DOHH2 (cell line): ENCODE measurements around the gene CPNE5.

Experiments
- H3F3A ChIP-seq: fragments of 200-600 bp; sonication (generic), shearing (Covaris generic); 2 replicates; pipeline ENCODE4 v1.6.0; 2016; ENCODE audit warnings: antibody characterized with exemption, mild to moderate bottlenecking; ENCODE audit not compliant: control insufficient read depth, insufficient read depth
- H3K27ac ChIP-seq: fragments of 200-600 bp; sonication (generic); 2 replicates; pipeline ENCODE4 v1.5.1; 2014; ENCODE audit warnings: low read depth, mild to moderate bottlenecking, low read length, moderate library complexity
- H3K27me3 ChIP-seq: fragments of 200-600 bp; sonication (generic); 2 replicates; pipeline ENCODE4 v1.6.1; 2014; ENCODE audit warnings: mild to moderate bottlenecking, low read length, mixed read lengths; ENCODE audit not compliant: control insufficient read depth
- H3K36me3 ChIP-seq: fragments of 200-600 bp; sonication (generic); 2 replicates; pipeline ENCODE4 v1.6.1; 2014; ENCODE audit warnings: mild to moderate bottlenecking, low read length, moderate library complexity, mixed read lengths; ENCODE audit not compliant: control insufficient read depth
- H3K4me1 ChIP-seq: fragments of 200-600 bp; sonication (generic); 2 replicates; pipeline ENCODE4 v1.6.1; 2014; ENCODE audit warnings: mild to moderate bottlenecking, low read length, mixed read lengths; ENCODE audit not compliant: control insufficient read depth
- H3K4me2 ChIP-seq: fragments of 200-600 bp; sonication (generic); 2 replicates; pipeline ENCODE4 v1.6.0; 2014; ENCODE audit warnings: mild to moderate bottlenecking, low read length, moderate library complexity
- H3K4me3 ChIP-seq: fragments of 200-600 bp; sonication (generic); 2 replicates; pipeline ENCODE4 v1.5.1; 2014; ENCODE audit warnings: mild to moderate bottlenecking, low read length, mixed read lengths
- H3K79me2 ChIP-seq: fragments of 200-600 bp; sonication (generic); 2 replicates; pipeline ENCODE4 v1.6.1; 2014; ENCODE audit warnings: mild to moderate bottlenecking, low read length, mixed read lengths; ENCODE audit not compliant: control insufficient read depth
- H3K9me2 ChIP-seq: fragments of 200-600 bp; sonication (generic); replicated peaks from 2 replicates; pipeline ENCODE4 v1.6.1; 2014; ENCODE audit warnings: mild to moderate bottlenecking, low read length, mixed read lengths; ENCODE audit not compliant: control insufficient read depth
- H3K9me3 ChIP-seq: fragments of 200-600 bp; sonication (generic); 2 replicates; pipeline ENCODE4 v1.6.1; 2014; ENCODE audit warnings: antibody characterized with exemption, low read length, mixed read lengths; ENCODE audit not compliant: control insufficient read depth, insufficient read depth
- H4K20me1 ChIP-seq: fragments of 200-600 bp; sonication (generic); 2 replicates; pipeline ENCODE4 v1.6.0; 2014; ENCODE audit warnings: low read depth, mild to moderate bottlenecking, antibody characterized with exemption, low read length, moderate library complexity; ENCODE audit not compliant: control insufficient read depth, insufficient read depth
- CTCF ChIP-seq: fragments of 200-600 bp; sonication (generic); IDR thresholded peaks from one replicate; pipeline ENCODE4 v1.5.1; 2014; ENCODE audit warnings: antibody characterized with exemption, mild to moderate bottlenecking, low read depth, low read length; ENCODE audit not compliant: poor library complexity, severe bottlenecking
- EZH2phosphoT487 ChIP-seq: fragments of 200-600 bp; sonication (generic); IDR thresholded peaks from 2 replicates; pipeline ENCODE4 v1.6.1; 2017; ENCODE audit warnings: borderline replicate concordance, mild to moderate bottlenecking, antibody characterized with exemption, low read length, moderate library complexity, mixed read lengths

CPNE5 gene

GRCh38 chr6:36843170-36843569, 3.9 kb upstream of the CPNE5 start:
- no peaks in the 10 kb centered on the region for H3F3A ChIP-seq
- peaks cover 29% of the 10 kb centered on the region for H3K27me3 ChIP-seq

GRCh38 chr6:36841756-36842155, 2.5 kb upstream of the CPNE5 start:
- Histone ChIP-seq H4K20me1 (no peaks in the 10 kb centered on the region), H3K4me3 (no peak overlapping the region), H3K9me3 (no peaks in the 10 kb centered on the region), H3K27ac (no peak overlapping the region), H3F3A (no peaks in the 10 kb centered on the region), H3K79me2 (no peaks in the 10 kb centered on the region), H3K4me2 (no peak overlapping the region), H3K36me3 (no peaks in the 10 kb centered on the region), H3K9me2 (no peaks in the 10 kb centered on the region), H3K4me1 (peaks cover 4% of the 10 kb centered on the region; the same call in 1 of the 2 replicates), H3K27me3 (peaks cover 41% of the 10 kb centered on the region)
- TF ChIP-seq EZH2phosphoT487: no peak

More at GRCh38 chr6:36843170-36843569, 3.9 kb upstream of the CPNE5 start:
- Histone ChIP-seq H3K79me2 (no peaks in the 10 kb centered on the region), H3K27ac (no peak overlapping the region), H3K36me3 (no peaks in the 10 kb centered on the region), H3K4me3 (no peak overlapping the region), H3K9me2 (no peaks in the 10 kb centered on the region), H4K20me1 (no peaks in the 10 kb centered on the region), H3K4me1 (peaks cover 4% of the 10 kb centered on the region; the same call in 1 of the 2 replicates), H3K9me3 (no peaks in the 10 kb centered on the region), H3K4me2 (no peak overlapping the region)
- TF ChIP-seq CTCF: no peak
- TF ChIP-seq EZH2phosphoT487: no peak

DNA sequence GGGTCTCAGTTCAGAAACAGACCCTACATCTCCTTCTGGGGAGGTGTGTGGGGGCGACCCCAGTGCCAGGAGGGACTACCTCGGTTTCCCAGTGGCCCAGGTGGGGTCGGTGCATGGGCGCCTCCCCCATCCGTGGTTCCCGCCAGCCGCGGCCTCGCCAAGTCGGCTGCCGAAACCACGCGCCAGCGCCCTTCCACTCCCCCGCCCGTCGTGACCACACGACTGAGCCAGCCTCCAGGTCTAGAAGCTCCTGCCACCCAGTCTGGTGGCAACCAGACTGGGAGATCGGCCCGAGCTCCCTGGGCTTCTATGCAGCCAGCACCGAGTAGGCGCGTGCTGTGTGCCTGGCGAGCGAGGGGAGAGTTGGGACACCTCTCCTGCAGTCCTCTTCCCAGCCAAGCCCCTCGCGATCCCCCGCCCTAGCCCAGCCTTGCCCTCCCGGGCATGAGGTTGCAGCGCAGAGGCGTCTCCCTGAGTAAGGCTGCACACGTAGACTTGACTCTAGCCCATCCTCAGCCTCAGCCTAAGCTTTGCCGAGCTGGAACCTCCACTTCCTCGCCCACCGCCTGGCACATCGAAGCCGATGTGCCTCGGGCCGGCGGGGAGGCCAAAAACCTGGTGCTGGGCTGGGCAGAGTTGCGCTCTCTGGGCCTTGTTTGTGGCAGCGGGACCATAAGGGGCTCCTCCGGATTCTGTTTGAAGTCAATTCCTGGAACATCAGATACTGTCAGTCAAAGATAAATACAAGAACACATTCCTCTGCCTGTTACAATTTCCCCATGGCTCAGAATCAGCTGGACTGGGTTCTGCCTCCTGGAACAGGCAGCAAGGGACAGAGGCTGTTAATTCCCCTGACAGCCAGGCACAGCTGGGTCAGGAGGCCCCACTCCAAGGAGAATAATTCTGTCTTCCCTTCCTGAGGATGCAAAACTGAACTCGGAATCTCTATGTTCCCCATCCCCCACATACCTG, 1.5 kb upstream of the CPNE5 start:
- Histone ChIP-seq H3K79me2 (no peaks in the 10 kb centered on the region), H3K4me3 (peak overlapping the region; percentile 48), H3K27me3 (peaks cover 42% of the 10 kb centered on the region), H3K9me3 (no peaks in the 10 kb centered on the region), H3K27ac (no peak overlapping the region), H4K20me1 (no peaks in the 10 kb centered on the region), H3K36me3 (no peaks in the 10 kb centered on the region), H3F3A (no peaks in the 10 kb centered on the region), H3K4me2 (peak overlapping the region; percentile 65), H3K4me1 (peaks cover 4% of the 10 kb centered on the region; the same call in 1 of the 2 replicates), H3K9me2 (no peaks in the 10 kb centered on the region)
- TF ChIP-seq CTCF: no peak
- no peak for TF ChIP-seq EZH2phosphoT487
